Upper lobe of left lung (tissue), 4 donors: ENCODE data around the gene TRMT2B.

Experiments
- EP300 ChIP-seq, 4 donors: sonication (generic); formaldehyde crosslinking; IDR thresholded peaks; one replicate each; pipeline ENCODE4 v1.5.1; 2017; ENCODE audit warnings: antibody characterized with exemption in 4 of 4, control low read depth in 2 of 4
- POLR2AphosphoS5 ChIP-seq, 2 donors: sonication (generic); formaldehyde crosslinking; IDR thresholded peaks; one replicate each; pipeline ENCODE4 v1.5.1; 2017; ENCODE audit warnings: antibody characterized with exemption in 2 of 2
- TF ChIP-seq, protein P1 (sequence below), 6 experiments: fragments of 450-650 bp in 4 of 6; fragments of 200-600 bp in 2 of 6; sonication (generic) in 2 of 6; IDR thresholded peaks; one replicate each; pipeline ENCODE4 v1.5.1; 2016 to 2019; ENCODE audit warnings: antibody characterized with exemption in 6 of 6

DNA sequence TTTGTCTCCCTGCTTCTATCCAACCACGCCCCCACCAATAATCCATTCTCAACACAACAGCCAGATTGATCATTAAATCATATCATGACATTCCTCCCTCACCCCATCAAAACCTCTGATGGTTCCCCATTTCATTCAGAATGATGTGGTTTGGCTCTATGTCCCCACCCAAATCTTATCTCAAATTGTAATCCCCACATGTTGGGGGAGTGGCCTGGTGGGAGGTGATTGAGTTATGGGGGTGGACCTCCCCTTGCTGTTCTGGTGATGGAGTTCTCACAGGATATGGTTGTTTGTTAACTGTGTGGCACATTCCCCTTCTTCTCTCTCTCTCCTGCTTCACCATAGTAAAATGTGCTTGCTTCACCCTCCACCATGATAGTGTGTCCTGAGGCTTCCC is 23.3 kb downstream of the TRMT2B start:
- TF ChIP-seq, protein P1, sequence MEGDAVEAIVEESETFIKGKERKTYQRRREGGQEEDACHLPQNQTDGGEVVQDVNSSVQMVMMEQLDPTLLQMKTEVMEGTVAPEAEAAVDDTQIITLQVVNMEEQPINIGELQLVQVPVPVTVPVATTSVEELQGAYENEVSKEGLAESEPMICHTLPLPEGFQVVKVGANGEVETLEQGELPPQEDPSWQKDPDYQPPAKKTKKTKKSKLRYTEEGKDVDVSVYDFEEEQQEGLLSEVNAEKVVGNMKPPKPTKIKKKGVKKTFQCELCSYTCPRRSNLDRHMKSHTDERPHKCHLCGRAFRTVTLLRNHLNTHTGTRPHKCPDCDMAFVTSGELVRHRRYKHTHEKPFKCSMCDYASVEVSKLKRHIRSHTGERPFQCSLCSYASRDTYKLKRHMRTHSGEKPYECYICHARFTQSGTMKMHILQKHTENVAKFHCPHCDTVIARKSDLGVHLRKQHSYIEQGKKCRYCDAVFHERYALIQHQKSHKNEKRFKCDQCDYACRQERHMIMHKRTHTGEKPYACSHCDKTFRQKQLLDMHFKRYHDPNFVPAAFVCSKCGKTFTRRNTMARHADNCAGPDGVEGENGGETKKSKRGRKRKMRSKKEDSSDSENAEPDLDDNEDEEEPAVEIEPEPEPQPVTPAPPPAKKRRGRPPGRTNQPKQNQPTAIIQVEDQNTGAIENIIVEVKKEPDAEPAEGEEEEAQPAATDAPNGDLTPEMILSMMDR (IDR thresholded peaks at IDR 0.05): no peak
- TF ChIP-seq POLR2AphosphoS5 (IDR thresholded peaks at IDR 0.05) (no peak), EP300 (IDR thresholded peaks at IDR 0.05) (no peak)
